Activated gamma-delta T cell treated with anti-CD3 and anti-CD28 coated beads, Interleukin-2, amount 50 U/mL, for 16 hours (primary cell): ENCODE results near the gene CENPM.

Source experiments
- DNase-seq: peaks from one replicate; pipeline ENCODE4 v3.0.0-alpha.2; 2020; ENCODE audit warnings: low read depth

The CENPM gene

GRCh38 chr22:41913842-41914534, 33.0 kb downstream of the CENPM start:
- no peak for DNase-seq

DNA sequence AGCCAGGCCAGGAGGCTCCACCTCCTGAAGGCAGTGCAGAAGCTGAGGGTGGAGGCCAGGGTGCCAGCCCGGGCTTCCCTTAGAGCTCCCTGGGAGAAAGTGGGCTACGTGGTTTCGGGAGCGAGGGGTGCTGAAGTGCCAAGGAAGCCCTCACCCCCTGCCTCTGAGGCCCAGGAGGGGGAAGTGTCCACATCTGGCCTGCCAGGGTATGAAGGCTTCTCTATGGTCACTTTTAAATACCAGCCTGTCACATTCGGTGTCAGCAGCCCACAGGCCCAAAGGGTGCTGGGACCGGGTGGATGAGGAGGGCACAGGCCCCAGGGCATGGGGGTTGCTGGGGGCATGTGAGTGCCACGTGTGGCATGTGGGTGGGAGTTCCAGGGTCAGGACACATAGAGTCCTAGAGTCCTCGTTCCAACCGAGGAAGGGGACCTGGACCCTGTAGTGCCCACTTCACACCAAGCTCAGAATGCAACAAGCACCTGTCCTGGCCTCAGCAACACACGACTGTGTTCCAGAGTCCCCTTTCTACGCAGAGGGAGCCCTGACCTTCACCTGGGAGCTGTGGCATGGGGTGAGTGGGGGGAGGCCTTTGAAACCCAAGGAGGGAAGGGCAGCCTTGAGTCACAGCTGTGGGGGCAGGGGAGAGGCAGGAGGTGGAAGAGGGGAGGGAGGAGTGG, 33.8 kb downstream of the CENPM start:
- no peak for DNase-seq

DNA sequence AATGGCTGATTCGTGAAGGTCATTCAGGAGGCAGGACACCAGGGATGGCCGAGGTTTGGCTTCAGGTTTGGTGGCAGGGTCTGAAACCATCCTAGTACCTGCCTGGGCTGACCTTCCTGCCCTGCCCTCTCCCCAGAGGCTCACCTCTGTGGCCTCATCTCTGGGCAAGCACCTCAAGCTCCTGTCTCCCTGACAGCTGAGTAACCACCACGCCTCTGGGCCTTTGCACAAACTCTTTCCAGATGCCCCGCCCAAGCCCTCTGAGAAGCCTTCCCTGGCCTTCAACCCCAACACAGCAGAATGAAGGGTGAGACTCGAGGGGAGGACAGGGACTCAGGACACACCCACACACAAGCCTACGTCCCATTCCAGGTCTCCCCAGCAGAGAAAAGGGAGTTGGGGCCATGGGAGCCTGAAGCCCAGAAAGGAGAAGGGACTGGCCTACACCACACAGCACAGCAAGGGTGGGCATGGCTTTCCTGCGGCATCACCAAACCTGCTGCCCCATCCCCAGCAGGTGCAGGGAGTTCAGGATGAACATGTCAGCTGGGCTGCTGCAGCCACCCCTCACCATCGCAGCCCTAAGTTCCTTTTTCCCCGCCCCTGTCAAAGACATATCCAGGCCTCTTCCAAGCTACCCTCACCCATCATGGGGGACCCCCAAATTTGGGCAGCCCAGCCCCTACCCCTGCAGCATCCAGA, 34.5 kb downstream of the CENPM start:
- DNase-seq: no peak

GRCh38 chr22:41911001-41911611, 35.8 kb downstream of the CENPM start:
- no peak for DNase-seq

- DNase-seq: no peak
These were observed 36.6 kb downstream of the CENPM start for GRCh38 chr22:41910050-41911000.

- DNase-seq: no peak
These were observed 37.5 kb downstream of the CENPM start for GRCh38 chr22:41909310-41910049.

DNA sequence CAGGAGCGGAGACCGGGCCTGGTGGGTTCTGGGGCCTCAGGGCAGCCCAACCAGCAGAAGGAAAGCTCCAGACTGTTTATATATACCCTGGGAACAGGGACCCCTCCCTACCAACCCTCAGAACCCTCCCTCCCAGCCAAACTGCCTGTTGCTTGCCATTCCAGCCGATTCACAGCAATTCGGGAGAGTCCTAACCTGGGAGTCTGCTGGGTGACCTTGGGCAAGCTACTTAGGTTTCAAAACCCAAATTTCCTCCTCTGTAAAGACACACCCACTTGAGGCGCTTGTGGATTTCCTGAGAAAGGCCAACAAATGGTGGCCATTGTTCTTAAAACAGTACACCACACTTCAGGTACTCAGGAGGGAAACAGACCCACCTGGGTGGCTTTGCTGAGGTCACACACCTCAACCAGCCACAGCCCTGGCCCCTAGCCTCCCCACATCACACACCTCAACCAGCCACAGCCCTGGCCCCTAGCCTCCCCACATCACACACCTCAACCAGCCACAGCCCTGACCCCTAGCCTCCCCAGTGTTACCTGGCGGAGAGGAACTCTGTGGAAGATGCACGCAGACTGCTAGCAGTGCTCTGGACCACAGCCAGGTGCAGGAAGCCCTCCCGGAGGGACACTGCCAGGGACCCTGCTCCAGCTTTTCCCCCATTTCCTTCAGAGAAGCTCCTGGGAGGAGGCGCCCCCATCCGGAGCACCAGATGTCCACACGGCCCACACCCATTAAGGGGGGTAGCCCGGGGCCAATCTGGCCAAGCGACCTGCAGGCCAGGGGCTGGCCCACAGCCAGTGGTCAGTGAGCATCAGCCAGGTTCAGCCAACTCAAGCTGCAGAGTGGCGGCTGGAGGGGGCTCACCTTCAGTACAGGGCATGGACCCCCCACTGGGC, 38.3 kb downstream of the CENPM start:
- no peak for DNase-seq

- no peak for DNase-seq
These were observed 39.2 kb downstream of the CENPM start for GRCh38 chr22:41907436-41908401.

GRCh38 chr22:41906822-41907221, 40.1 kb downstream of the CENPM start:
- DNase-seq: no peak

- DNase-seq: no peak
These were observed 41.3 kb downstream of the CENPM start for GRCh38 chr22:41905411-41906202.

DNA sequence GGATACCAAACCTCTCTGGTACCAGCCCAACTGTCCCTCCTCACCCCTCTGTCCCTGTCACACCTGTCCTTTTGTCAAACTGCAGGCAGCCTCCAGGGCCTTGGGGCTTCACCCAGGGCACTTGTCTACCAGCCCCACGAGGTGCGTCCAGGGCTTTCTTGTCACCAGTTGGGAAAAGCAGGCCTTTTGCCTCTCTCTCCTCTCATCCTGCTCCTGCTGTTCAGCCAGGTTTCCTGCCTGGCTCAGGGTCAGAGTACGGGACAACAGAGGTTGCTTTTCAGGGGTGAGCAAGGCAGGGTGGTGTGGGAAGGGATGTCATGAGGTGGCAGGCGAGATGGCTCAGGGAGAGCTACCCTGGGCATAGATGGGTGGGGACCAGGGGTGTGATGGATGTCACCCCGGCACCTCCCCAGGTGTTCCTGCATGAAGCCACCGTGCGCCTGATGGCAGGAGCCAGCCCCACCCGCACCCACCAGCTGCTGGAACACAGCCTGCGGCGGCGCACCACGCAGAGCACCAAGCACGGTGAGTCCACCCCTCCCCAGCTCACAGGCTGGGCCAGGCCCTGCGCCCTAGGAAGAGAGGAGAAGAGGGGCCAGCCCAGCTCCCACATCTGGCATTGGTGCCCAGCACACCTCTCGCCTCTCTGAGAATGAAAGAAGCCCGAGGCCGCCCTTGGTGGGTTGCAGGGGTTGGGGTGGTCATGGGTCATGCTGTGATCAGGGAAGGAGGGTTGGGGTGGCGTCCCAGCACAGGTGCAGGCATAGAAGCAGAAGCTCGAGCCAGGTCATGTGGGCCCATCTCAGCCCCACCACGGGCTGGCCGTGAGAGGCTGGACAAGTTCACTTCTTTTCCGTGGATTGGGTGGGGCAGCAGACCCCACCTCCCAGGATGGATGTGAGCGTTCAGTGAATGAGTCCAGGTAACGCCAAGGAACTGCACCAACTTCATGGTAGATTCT, 42.2 kb downstream of the CENPM start:
- DNase-seq: no peak

- DNase-seq: no peak
These were observed 44.0 kb downstream of the CENPM start for GRCh38 chr22:41902932-41903421.

DNA sequence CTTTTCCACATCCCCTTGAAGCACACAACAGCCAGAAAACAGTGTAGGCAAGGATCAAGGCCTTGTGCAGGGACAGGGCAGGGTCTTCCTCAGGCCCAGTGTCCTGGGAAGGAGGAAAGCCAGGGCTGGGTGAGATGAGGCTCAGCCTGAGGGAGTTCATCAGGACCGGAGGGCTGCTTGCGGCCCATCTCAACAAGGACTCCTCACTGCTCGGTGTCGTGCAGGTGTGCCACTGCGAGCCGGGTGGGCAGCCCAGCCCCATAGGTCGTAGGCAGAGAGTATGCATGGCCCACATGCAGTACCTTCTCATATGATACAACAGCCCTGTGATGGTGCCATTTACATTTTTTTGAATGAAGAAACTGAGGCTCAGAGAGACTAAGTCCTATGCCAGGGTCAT, 44.9 kb downstream of the CENPM start:
- DNase-seq: no peak

GRCh38 chr22:41900652-41901312, 46.2 kb downstream of the CENPM start:
- DNase-seq: no peak

GRCh38 chr22:41899992-41900651, 46.8 kb downstream of the CENPM start:
- no peak for DNase-seq
